Measurements from ENCODE around the gene OPCML. TPM values are rescaled to one million over a fixed set of nuclear protein-coding genes. Genes with fewer than 3 reads are reported as not detected.

The OPCML gene
- total RNA-seq, 1 experiment from 2014 or later, result not detected

- intact Hi-C loops (cut with micrococcal nuclease), result no loop called here
- Histone ChIP-seq H4K20me1 (ENCODE audit: low read length) (no peaks in the 10 kb centered on the region), H3K9me3 (ENCODE audit: low read length) (0 out of 2 replicates have a peak, but pooled peaks cover 7% of the 10 kb centered on the region), H3K79me2 (ENCODE audit: low read length) (no peaks in the 10 kb centered on the region), H2AFZ (ENCODE audit: low read length) (no peak overlapping the region), H3K9ac (ENCODE audit: low read length) (no peak overlapping the region), H3K27ac (ENCODE audit: low read length) (no peak overlapping the region), H3K9me2 (replicated peaks; ENCODE audit: low read length) (no peaks in the 10 kb centered on the region), H3K4me1 (ENCODE audit: insufficient read depth, low read length) (no peaks in the 10 kb centered on the region), H3F3A (ENCODE audit: low read length, unreplicated experiment) (no peaks in the 10 kb centered on the region), H3K27me3 (ENCODE audit: low read length) (no peaks in the 10 kb centered on the region), H3K4me2 (ENCODE audit: low read length) (no peak overlapping the region), H3K4me3 (ENCODE audit: low read length) (no peak overlapping the region), H3K36me3 (ENCODE audit: low read depth, low read length) (no peaks in the 10 kb centered on the region)
- ATAC-seq (no peak), DNase-seq (no peak)
- ChIA-PET POLR2A (ENCODE audit: unreplicated experiment) (no interaction called here), CTCF (no interaction called here)
- TF ChIP-seq EZH2 (IDR thresholded peaks at IDR 0.05; ENCODE audit: low read length, unreplicated experiment), result no peak
- TF ChIP-seq EZH2phosphoT487 (IDR thresholded peaks at IDR 0.05; ENCODE audit: borderline replicate concordance, low read length), result no peak
- no peak for TF ChIP-seq CTCF (conservative IDR thresholded peaks at IDR 0.05; ENCODE audit: low read depth, low read length)
- BruUV-seq (replicated peaks), result no TSS peak
These were observed 1081.7 kb downstream of the OPCML start for GRCh38 chr11:132450631-132451030.

GRCh38 chr11:132448334-132448995 lies 1083.8 kb downstream of the OPCML start:
- ChIA-PET POLR2A (ENCODE audit: unreplicated experiment) (no interaction called here), CTCF (no interaction called here)
- Histone ChIP-seq H3K4me2 (ENCODE audit: low read length) (no peak overlapping the region), H3K79me2 (ENCODE audit: low read length) (no peaks in the 10 kb centered on the region), H3K4me1 (ENCODE audit: insufficient read depth, low read length) (no peaks in the 10 kb centered on the region), H3K9me3 (ENCODE audit: low read length) (0 out of 2 replicates have a peak, but pooled peaks cover 21% of the 10 kb centered on the region), H3K27ac (ENCODE audit: low read length) (no peak overlapping the region), H2AFZ (ENCODE audit: low read length) (no peak overlapping the region), H4K20me1 (ENCODE audit: low read length) (no peaks in the 10 kb centered on the region), H3K4me3 (ENCODE audit: low read length) (no peak overlapping the region), H3K36me3 (ENCODE audit: low read depth, low read length) (no peaks in the 10 kb centered on the region), H3K9ac (ENCODE audit: low read length) (no peak overlapping the region), H3K27me3 (ENCODE audit: low read length) (no peaks in the 10 kb centered on the region), H3F3A (ENCODE audit: low read length, unreplicated experiment) (no peaks in the 10 kb centered on the region), H3K9me2 (replicated peaks; ENCODE audit: low read length) (no peaks in the 10 kb centered on the region)
- TF ChIP-seq EZH2phosphoT487 (IDR thresholded peaks at IDR 0.05; ENCODE audit: borderline replicate concordance, low read length) (no peak), CTCF (conservative IDR thresholded peaks at IDR 0.05; ENCODE audit: low read depth, low read length) (no peak), EZH2 (IDR thresholded peaks at IDR 0.05; ENCODE audit: low read length, unreplicated experiment) (no peak)
- DNase-seq (no peak), ATAC-seq (no peak)
- no TSS peak for BruUV-seq (replicated peaks)
- intact Hi-C loops (cut with micrococcal nuclease), result no loop called here

- H3K4me2 ChIP-seq (ENCODE audit: low read length), result no peak overlapping the region
- no peaks in the 10 kb centered on the region for H3K27me3 ChIP-seq (ENCODE audit: low read length)
- TF ChIP-seq EZH2 (IDR thresholded peaks at IDR 0.05; ENCODE audit: low read length, unreplicated experiment) (no peak), EZH2phosphoT487 (IDR thresholded peaks at IDR 0.05; ENCODE audit: borderline replicate concordance, low read length) (no peak), CTCF (conservative IDR thresholded peaks at IDR 0.05; ENCODE audit: low read depth, low read length) (no peak)
- BruUV-seq (replicated peaks), result no TSS peak
- ChIA-PET POLR2A (ENCODE audit: unreplicated experiment) (no interaction called here), CTCF (no interaction called here)
- H3K9me3 ChIP-seq (ENCODE audit: low read length), result 0 out of 2 replicates have a peak, but pooled peaks cover 21% of the 10 kb centered on the region
- no peaks in the 10 kb centered on the region for H3K9me2 ChIP-seq (replicated peaks; ENCODE audit: low read length)
- H2AFZ ChIP-seq (ENCODE audit: low read length), result no peak overlapping the region
- no peaks in the 10 kb centered on the region for H3K36me3 ChIP-seq (ENCODE audit: low read depth, low read length)
- H3K4me1 ChIP-seq (ENCODE audit: insufficient read depth, low read length), result no peaks in the 10 kb centered on the region
- no peaks in the 10 kb centered on the region for H3K79me2 ChIP-seq (ENCODE audit: low read length)
- no peak overlapping the region for H3K9ac ChIP-seq (ENCODE audit: low read length)
- no peaks in the 10 kb centered on the region for H3F3A ChIP-seq (ENCODE audit: low read length, unreplicated experiment)
- DNase-seq (no peak), ATAC-seq (no peak)
- H3K27ac ChIP-seq (ENCODE audit: low read length), result no peak overlapping the region
- intact Hi-C loops (cut with micrococcal nuclease), result no loop called here
- no peak overlapping the region for H3K4me3 ChIP-seq (ENCODE audit: low read length)
- H4K20me1 ChIP-seq (ENCODE audit: low read length), result no peaks in the 10 kb centered on the region
These were observed 1084.5 kb downstream of the OPCML start for GRCh38 chr11:132447761-132448160.

Data from PC-3 (cell line).